Measurements from ENCODE around the gene SEC23B. TPM values are rescaled to one million over a fixed set of nuclear protein-coding genes. Genes with fewer than 3 reads are reported as not detected.

SEC23B gene
- polyA plus RNA-seq, 12 donors: 15.1 to 64.7 (median 20.6) TPM; not detected in 1

GRCh38 chr20:18580012-18580411 lies 72.3 kb downstream of the SEC23B start:
- DNase-seq: no peak

- DNase-seq: no peak
Observed at GRCh38 chr20:18585134-18585533, 77.4 kb downstream of the SEC23B start.

GRCh38 chr20:18587665-18588573 lies 80.2 kb downstream of the SEC23B start, which contains the start of gene DTD1:
Gene DTD1, plus strand, starts transcription at chr20:18588054. Its CDS starts 19 bp downstream, at chr20:18588073.
- DNase-seq: peak; percentile 80

GRCh38 chr20:18588574-18588933 lies 80.8 kb downstream of the SEC23B start:
- no peak for DNase-seq

GRCh38 chr20:18589941-18590674 lies 82.4 kb downstream of the SEC23B start:
- DNase-seq: no peak

- no peak for DNase-seq
Observed at GRCh38 chr20:18596270-18596669, 88.5 kb downstream of the SEC23B start.

GRCh38 chr20:18609741-18610140 lies 102.0 kb downstream of the SEC23B start:
- DNase-seq: no peak

Other genes starting within 250 kb of the SEC23B start
- gene ZNF133, start 219.4 kb upstream of the SEC23B start, polyA plus RNA-seq (ENCODE audit: insufficient read length in 12 of 12): 10 to 100 TPM in 10 of 12 donors, 1 to 10 TPM in 1, not detected in 1; 5.4 to 21.6 (median 14.3) TPM
- 1 to 10 TPM in 10 of 12 donors, not detected in 2; 1.5 to 3.7 (median 2.3) TPM for gene DZANK1, start 40.9 kb upstream of the SEC23B start, polyA plus RNA-seq (ENCODE audit: insufficient read length in 12 of 12)
- gene POLR3F, start 40.5 kb upstream of the SEC23B start, polyA plus RNA-seq (ENCODE audit: insufficient read length in 12 of 12): 10 to 100 TPM in 11 of 12 donors, not detected in 1; 11.9 to 22.9 (median 14.8) TPM
- 10 to 100 TPM in 11 of 12 donors, not detected in 1; 10.6 to 19.5 (median 12.3) TPM for gene RBBP9, start 10.7 kb upstream of the SEC23B start, polyA plus RNA-seq (ENCODE audit: insufficient read length in 12 of 12)
- gene SMIM26, start 59.5 kb downstream of the SEC23B start, polyA plus RNA-seq (ENCODE audit: insufficient read length in 12 of 12): 100 to 1,000 TPM in 1 of 12 donors, 10 to 100 TPM in 10, not detected in 1; 40.6 to 100 (median 85.1) TPM
- gene DTD1, start 80.1 kb downstream of the SEC23B start, polyA plus RNA-seq (ENCODE audit: insufficient read length in 12 of 12): 10 to 100 TPM in 11 of 12 donors, not detected in 1; 14.5 to 32.0 (median 18.1) TPM

Measured in muscle of arm (tissue), 12 donors.